Kidney (tissue), 14 donors: ENCODE data around the gene ZNF280B. TPM values are rescaled to one million over a fixed set of nuclear protein-coding genes. Genes with fewer than 3 reads are reported as not detected.

ENCODE experiments used
- DNase-seq, 5 donors: peaks; one replicate each; pipeline ENCODE4 v3.0.0-alpha.2; 2013 to 2020
- FAIRE-seq: peaks from 2 replicates; lab custom pipeline; 2012; peaks lifted over from hg19 to GRCh38; lab: Jason Lieb, UNC
- H3K27ac ChIP-seq, 2 donors: one replicate each; pipeline ENCODE4 v1.7.0; 2013; ENCODE audit warnings: low read depth in 2 of 2, low read length in 2 of 2, inconsistent platforms in 1 of 2
- H3K27me3 ChIP-seq: one replicate; pipeline ENCODE4 v1.7.1; 2013; ENCODE audit warnings: low read length, inconsistent platforms; ENCODE audit not compliant: control insufficient read depth, insufficient read depth
- H3K36me3 ChIP-seq, 3 donors: one replicate each; pipeline versions ENCODE4 v1.7.0 to v1.7.1; 2013; ENCODE audit warnings: low read length in 3 of 3, control low read depth in 1 of 3, inconsistent platforms in 1 of 3; ENCODE audit not compliant: insufficient read depth in 3 of 3, control insufficient read depth in 2 of 3
- H3K4me1 ChIP-seq, 3 donors: one replicate each; pipeline versions ENCODE4 v1.7.0 to v1.7.1; 2013; ENCODE audit warnings: low read length in 3 of 3, inconsistent platforms in 1 of 3, low read depth in 1 of 3; ENCODE audit not compliant: control insufficient read depth in 2 of 3, insufficient read depth in 2 of 3
- H3K4me3 ChIP-seq, 3 donors: one replicate each; pipeline versions ENCODE4 v1.7.0 to v1.8.1; 2013; ENCODE audit warnings: low read length in 3 of 3, control low read depth in 1 of 3, inconsistent platforms in 1 of 3
- H3K9ac ChIP-seq, 3 donors: one replicate each; pipeline versions ENCODE4 v1.7.0 to v1.7.1; 2013; ENCODE audit warnings: low read length in 3 of 3, control low read depth in 1 of 3, inconsistent platforms in 1 of 3
- H3K9me3 ChIP-seq, 3 donors: one replicate each; pipeline versions ENCODE4 v1.7.0 to v1.7.1; 2013; ENCODE audit warnings: low read length in 3 of 3, control low read depth in 1 of 3, inconsistent platforms in 1 of 3; ENCODE audit not compliant: control insufficient read depth in 2 of 3, insufficient read depth in 1 of 3
- CTCF ChIP-seq: IDR thresholded peaks from 3 replicates; pipeline ENCODE4 v1.5.1; 2012; ENCODE audit warnings: mild to moderate bottlenecking, moderate library complexity, borderline replicate concordance; ENCODE audit not compliant: insufficient read depth; ENCODE audit errors: extremely low read depth
- intact Hi-C: fragments of 100-400 bp; cut with DNase I; formaldehyde crosslinking; loops from one replicate; pipeline ENCODE4 v1.11.1; 2022
- polyA plus RNA-seq: library from polyadenylated mRNA; stranded (reverse); fragments of 350-450 nt; fragmentation: Illumina TruSeq; extraction: RNeasy Lipid Tissue Mini Kit (QIAGEN cat#74804); gene quantifications from one replicate; pipeline ENCODE4 v1.2.3, GENCODE V29; 2014; ENCODE audit warnings: low read depth, low replicate concordance; ENCODE audit not compliant: insufficient read depth
- total RNA-seq: library from RNA; stranded (reverse); fragmentation: NEBNext Ultra II Directional; extraction: Animal tissue kit (Norgen Biotek cat#: 25700); gene quantifications from one replicate; pipeline ENCODE4 v1.2.1, GENCODE V29; 2021
- donor health status: control.
- donor health status: control.
- donor health status: control.
- donor health status: control.
- donor health status: control.
- donor health status: DM: yes; HTN: yes; CAD: no.
- donor health status: Normal renal cell carcinoma (clear cell type).

ZNF280B gene
- total and polyA plus RNA-seq, 2 donors from 2014 or later, result 0.26 to 1.0 TPM

GRCh38 chr22:22465094-22465602 lies 43.4 kb downstream of the ZNF280B start:
- Histone ChIP-seq H3K4me3 (no peak overlapping the region), H3K27ac (no peak overlapping the region), H3K36me3 (no peaks in the 10 kb centered on the region), H3K4me1 (no peaks in the 10 kb centered on the region), H3K9me3 (peaks cover 0 to 2% (median under 1%) of the 10 kb centered on the region in 3 donors), H3K9ac (no peak overlapping the region), H3K27me3 (no peaks in the 10 kb centered on the region)
- DNase-seq, result no peak
- intact Hi-C loops, result no loop called here
- FAIRE-seq, result no peak
- TF ChIP-seq CTCF, result no peak

GRCh38 chr22:22464541-22465054 lies 43.9 kb downstream of the ZNF280B start:
- DNase-seq (no peak), FAIRE-seq (no peak)
- intact Hi-C loops, result no loop called here
- H3K9me3 ChIP-seq, result peaks cover 0 to 6% (median 2%) of the 10 kb centered on the region in 3 donors
- no peak overlapping the region for H3K4me3 ChIP-seq
- no peaks in the 10 kb centered on the region for H3K4me1 ChIP-seq
- H3K27me3 ChIP-seq, result no peaks in the 10 kb centered on the region
- TF ChIP-seq CTCF, result no peak
- H3K27ac ChIP-seq, result no peak overlapping the region
- no peak overlapping the region for H3K9ac ChIP-seq
- no peaks in the 10 kb centered on the region for H3K36me3 ChIP-seq

- DNase-seq, result peak in 4 of 5 donors; percentile 62 to 86 (median 80)
- Histone ChIP-seq H3K4me3 (peak overlapping the region in 1 of 3 donors; percentile 11), H3K9me3 (peaks cover 0 to 12% (median 1%) of the 10 kb centered on the region in 3 donors), H3K4me1 (no peaks in the 10 kb centered on the region), H3K9ac (no peak overlapping the region), H3K27ac (no peak overlapping the region), H3K36me3 (no peaks in the 10 kb centered on the region), H3K27me3 (no peaks in the 10 kb centered on the region)
- TF ChIP-seq CTCF, result peak; percentile 82
- FAIRE-seq, result no peak
- intact Hi-C loops, result no loop called here
Observed at GRCh38 chr22:22463855-22464540, 44.5 kb downstream of the ZNF280B start.
